Aorta (tissue), 5 donors: Measurements from ENCODE around the gene NINJ2. TPM values are rescaled to one million over a fixed set of nuclear protein-coding genes. Genes with fewer than 3 reads are reported as not detected.

ENCODE experiments used
- ATAC-seq: fragments of 200-7000 bp; cut with Tn5 transposase; one replicate; pipeline ENCODE4 v1.9.1; 2022; ENCODE audit warnings: moderate library complexity; ENCODE audit not compliant: low FRiP score
- DNase-seq, 2 donors: peaks; one replicate each; pipeline ENCODE4 v3.0.0-alpha.2; 2020
- H3K27ac ChIP-seq, 2 donors: one replicate each; pipeline ENCODE4 v1.5.1; 2013; ENCODE audit warnings: low read length in 2 of 2, mild to moderate bottlenecking in 2 of 2, moderate library complexity in 2 of 2, control low read depth in 1 of 2, inconsistent platforms in 1 of 2, low read depth in 1 of 2
- H3K27me3 ChIP-seq, 2 donors: one replicate each; pipeline ENCODE4 v1.6.1; 2013; ENCODE audit warnings: control low read depth in 1 of 2, low read length in 1 of 2, mild to moderate bottlenecking in 1 of 2, moderate library complexity in 1 of 2; ENCODE audit not compliant: insufficient read depth in 2 of 2, control insufficient read depth in 1 of 2
- H3K36me3 ChIP-seq, 2 donors: one replicate each; pipeline ENCODE4 v1.6.1; 2013; ENCODE audit warnings: control low read depth in 1 of 2, low read length in 1 of 2, mild to moderate bottlenecking in 1 of 2; ENCODE audit not compliant: insufficient read depth in 2 of 2, control insufficient read depth in 1 of 2
- H3K4me1 ChIP-seq, 2 donors: one replicate each; pipeline ENCODE4 v1.6.1; 2013; ENCODE audit warnings: low read length in 2 of 2, control low read depth in 1 of 2, mild to moderate bottlenecking in 1 of 2, moderate library complexity in 1 of 2; ENCODE audit not compliant: insufficient read depth in 2 of 2, control insufficient read depth in 1 of 2
- H3K4me3 ChIP-seq, 2 donors: one replicate each; pipeline ENCODE4 v1.5.1; 2013; ENCODE audit warnings: low read length in 2 of 2, control low read depth in 1 of 2, mild to moderate bottlenecking in 1 of 2
- H3K9me3 ChIP-seq: one replicate; pipeline ENCODE4 v1.6.1; 2013; ENCODE audit warnings: mild to moderate bottlenecking, low read length; ENCODE audit not compliant: control insufficient read depth
- WGBS, 2 donors: extraction: QIAGEN DNeasy Blood & Tissue Kit; methylation state at CpG; one replicate each; pipeline ENCODE4 v1.1.7; 2013; 5-methylcytosine and 5-hydroxymethylcytosine counted together
- intact Hi-C, 2 donors: fragments of 100-400 bp; cut with DNase I; formaldehyde crosslinking; loops; one replicate each; pipeline versions ENCODE4 v1.14.2 to v1.15.0; 2022
- polyA plus RNA-seq, 2 donors: library from polyadenylated mRNA; stranded (reverse); fragments of 200-250 nt; gene quantifications; one replicate each; pipeline ENCODE4 v1.2.3, GENCODE V29; 2013
- total RNA-seq, 2 donors: library from RNA; stranded (reverse); fragmentation: NEBNext Ultra II Directional; extraction: Animal tissue kit (Norgen Biotek cat#: 25700); gene quantifications; one replicate each; pipeline ENCODE4 v1.2.1, GENCODE V29; 2021
- donor health status: healthy with polysubstance abuse.
- donor health status: Bipolar disorder and iron deficiency.
- donor health status: DM: no; HTN: no; CAD: no.
- donor health status: DM: no; HTN: no; CAD: no.
- donor health status: DM: yes; HTN: yes; CAD: no.

The NINJ2 gene
- total and polyA plus RNA-seq, 4 donors: 0.95 to 11.2 (median 4.9) TPM

DNA sequence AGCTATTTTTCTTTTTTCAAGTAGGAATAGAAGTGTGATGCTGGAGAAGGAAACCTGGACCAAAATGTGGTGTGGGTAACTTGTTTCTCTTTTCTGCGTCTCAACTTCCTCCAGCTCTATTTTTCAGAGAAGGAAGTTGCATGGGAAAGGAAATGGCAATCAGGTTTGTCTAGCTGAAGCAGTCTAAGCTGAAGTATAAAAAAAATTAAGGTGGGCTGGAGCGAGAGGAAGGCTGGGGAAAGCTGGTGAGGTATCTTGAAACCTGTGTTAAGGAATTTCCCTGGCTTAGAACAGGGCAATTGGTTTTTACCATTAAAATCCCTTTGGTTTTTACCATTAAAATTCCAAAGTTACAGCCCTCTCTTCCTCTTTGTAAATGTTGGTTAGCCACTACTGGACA lies 34.2 kb upstream of the NINJ2 start:
- DNase-seq: no peak

DNA sequence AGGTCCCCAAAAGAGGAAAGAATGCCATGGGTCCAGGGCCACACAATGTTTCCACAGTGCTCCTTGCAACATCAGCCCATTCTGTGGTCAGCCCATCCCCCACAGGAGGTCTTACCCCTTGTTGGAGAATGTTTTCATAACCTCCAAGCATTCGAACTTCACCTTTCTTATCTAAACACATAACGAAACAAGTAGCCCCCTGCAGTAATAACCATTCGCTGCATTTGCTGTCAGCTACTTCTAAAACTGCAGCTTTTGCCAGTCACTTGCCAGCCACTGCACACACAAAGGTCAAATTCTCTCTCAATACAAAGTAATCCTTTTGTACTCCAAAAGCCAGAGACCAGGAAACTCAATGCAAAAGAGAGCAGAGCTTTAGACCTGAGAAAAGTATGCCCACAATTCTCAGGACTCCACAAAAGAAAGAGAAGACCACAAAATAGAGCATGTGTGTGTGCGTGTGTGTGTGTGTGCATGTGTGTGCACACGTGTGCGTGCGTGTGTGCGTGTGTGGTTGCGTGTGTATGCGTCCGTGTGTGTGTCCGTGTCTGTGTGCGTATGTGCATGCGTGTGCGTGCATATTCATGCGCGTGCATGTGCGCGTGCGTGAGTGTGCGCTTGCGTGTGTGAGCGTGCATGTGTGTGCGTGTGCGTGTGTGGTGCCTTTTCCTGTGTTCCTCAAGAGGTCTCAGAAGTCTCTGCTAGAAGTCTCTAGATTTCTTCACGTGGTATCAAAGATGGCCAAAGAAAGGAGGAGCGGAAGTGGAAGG lies 31.7 kb upstream of the NINJ2 start:
- DNase-seq (no peak), ATAC-seq (no peak)
- intact Hi-C loops: no loop called here

More for the DNA sequence above, 34.2 kb upstream of the NINJ2 start:
- Histone ChIP-seq H3K4me3 (no peak overlapping the region), H3K36me3 (no peaks in the 10 kb centered on the region), H3K9me3 (no peaks in the 10 kb centered on the region), H3K4me1 (no peaks in the 10 kb centered on the region), H3K27me3 (no peaks in the 10 kb centered on the region), H3K27ac (no peak overlapping the region)
- ATAC-seq: no peak
- 93% methylated on average over 2 of the region's 2 CpGs for WGBS, 2 donors
- intact Hi-C loops: no loop called here

DNA sequence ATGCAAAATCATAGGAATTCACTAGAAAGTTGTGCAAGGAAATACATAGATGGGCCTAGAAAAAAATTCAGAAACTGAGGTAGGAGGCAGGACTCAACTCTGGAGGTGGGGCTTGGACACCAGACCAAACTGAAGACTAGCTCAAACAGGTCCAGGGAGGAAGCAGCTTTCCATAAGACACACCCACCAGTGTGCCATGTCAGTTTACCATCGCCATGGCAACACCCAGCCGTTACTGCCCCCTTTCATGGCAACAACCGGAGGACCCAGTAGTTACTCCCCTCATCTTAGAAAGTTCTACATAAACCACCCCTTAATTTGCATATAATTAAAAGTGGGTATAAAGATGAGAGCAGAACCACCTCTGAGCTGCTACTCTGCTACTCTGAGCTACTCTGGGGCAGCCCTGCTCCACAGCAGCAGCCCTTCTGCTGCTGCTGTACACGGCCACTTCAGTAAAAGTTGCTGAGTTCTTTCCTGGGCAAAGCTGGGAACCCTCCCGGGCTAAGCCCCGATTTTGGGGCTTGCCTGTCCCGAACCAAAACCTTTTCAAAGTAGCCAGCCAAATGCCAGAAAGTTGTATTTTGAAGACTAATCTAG lies 30.8 kb upstream of the NINJ2 start:
- Histone ChIP-seq H3K9me3 (no peaks in the 10 kb centered on the region), H3K4me3 (no peak overlapping the region), H3K27ac (no peak overlapping the region), H3K36me3 (no peaks in the 10 kb centered on the region), H3K4me1 (no peaks in the 10 kb centered on the region), H3K27me3 (no peaks in the 10 kb centered on the region)
- WGBS, 2 donors: 91 to 93% methylated on average over 7 of the region's 7 CpGs
- intact Hi-C loops: no loop called here
- DNase-seq (no peak), ATAC-seq (no peak)

More for the DNA sequence above, 31.7 kb upstream of the NINJ2 start:
- no peak overlapping the region for H3K27ac ChIP-seq
- H3K36me3 ChIP-seq: no peaks in the 10 kb centered on the region
- H3K9me3 ChIP-seq: no peaks in the 10 kb centered on the region
- no peaks in the 10 kb centered on the region for H3K27me3 ChIP-seq
- no peaks in the 10 kb centered on the region for H3K4me1 ChIP-seq
- 89 to 92% methylated on average over 27 of the region's 27 CpGs for WGBS, 2 donors
- H3K4me3 ChIP-seq: no peak overlapping the region

DNA sequence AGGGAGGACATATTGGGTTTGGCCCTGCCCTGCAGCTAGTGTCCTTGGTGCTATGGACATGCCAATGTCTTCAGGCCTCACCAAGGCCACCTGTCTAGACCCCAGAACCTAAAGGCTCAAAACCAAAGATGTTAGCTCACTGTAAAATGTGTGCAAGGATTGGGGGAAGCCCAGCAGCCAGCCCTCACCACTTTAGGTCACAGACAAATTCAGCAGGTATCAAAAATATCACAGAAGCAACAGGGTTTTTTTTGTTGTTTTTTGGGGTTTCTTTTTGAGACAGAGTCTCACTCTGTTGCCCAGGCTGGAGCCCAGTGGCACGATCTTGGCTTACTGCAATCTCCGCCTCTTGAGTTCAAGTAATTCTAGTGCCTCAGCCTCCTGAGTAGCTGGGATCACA lies 29.0 kb upstream of the NINJ2 start:
- H3K27ac ChIP-seq: no peak overlapping the region

DNA sequence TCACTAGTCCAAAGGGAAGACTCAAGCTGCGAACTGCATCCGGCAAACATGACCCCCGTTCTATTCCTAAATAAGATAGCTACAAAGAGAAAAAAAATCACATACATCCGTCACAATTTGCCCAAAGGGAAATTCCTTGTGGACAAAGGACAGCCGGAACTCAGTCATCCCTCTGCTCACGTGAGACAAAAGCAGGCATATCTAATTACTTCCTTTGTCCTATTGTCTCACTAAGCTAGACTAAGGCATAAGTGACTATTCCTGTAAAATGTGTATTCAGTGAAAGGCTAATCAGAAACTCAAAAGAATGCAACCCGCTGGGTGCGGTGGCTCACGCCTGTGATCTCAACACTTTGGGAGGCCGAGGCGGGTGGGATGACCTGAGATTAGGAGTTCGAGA lies 27.2 kb upstream of the NINJ2 start:
- Histone ChIP-seq H3K27ac (no peak overlapping the region), H3K9me3 (no peaks in the 10 kb centered on the region), H3K4me3 (no peak overlapping the region), H3K36me3 (no peaks in the 10 kb centered on the region), H3K4me1 (no peaks in the 10 kb centered on the region), H3K27me3 (no peaks in the 10 kb centered on the region)
- DNase-seq: no peak
- ATAC-seq: no peak
- 88 to 95% methylated on average over 12 of the region's 12 CpGs for WGBS, 2 donors
- intact Hi-C loops: no loop called here

More for the DNA sequence above, 29.0 kb upstream of the NINJ2 start:
- H3K9me3 ChIP-seq: no peaks in the 10 kb centered on the region
- H3K36me3 ChIP-seq: no peaks in the 10 kb centered on the region
- H3K4me1 ChIP-seq: no peaks in the 10 kb centered on the region
- 70 to 93% methylated on average over 2 of the region's 2 CpGs for WGBS, 2 donors
- DNase-seq (no peak), ATAC-seq (no peak)
- H3K4me3 ChIP-seq: no peak overlapping the region
- intact Hi-C loops: no loop called here
- H3K27me3 ChIP-seq: no peaks in the 10 kb centered on the region

DNA sequence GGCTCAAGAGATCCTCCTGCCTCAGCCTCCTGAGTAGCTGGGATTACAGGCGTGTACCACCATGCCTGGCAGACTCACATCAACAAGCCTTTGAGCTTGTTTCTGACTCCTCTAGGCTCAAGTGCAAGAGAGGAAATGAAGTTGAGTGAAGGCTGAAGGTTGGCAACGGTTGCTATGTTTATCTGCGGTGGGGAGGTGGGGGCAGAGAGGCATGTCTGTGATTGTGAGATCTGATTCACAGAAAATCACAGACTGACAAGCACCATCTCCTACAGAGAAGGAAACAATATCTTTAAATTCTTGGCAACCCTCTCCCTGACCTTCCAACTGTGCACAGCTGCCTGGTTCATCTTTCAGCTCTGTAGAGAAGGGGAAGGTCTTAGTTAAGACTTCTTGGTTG lies 22.1 kb upstream of the NINJ2 start:
- intact Hi-C loops: no loop called here
- H3K9me3 ChIP-seq: peaks cover 2% of the 10 kb centered on the region
- H3K27ac ChIP-seq: no peak overlapping the region
- DNase-seq (no peak), ATAC-seq (no peak)
- WGBS, 2 donors: 34 to 53% methylated on average over 3 of the region's 3 CpGs
- no peaks in the 10 kb centered on the region for H3K27me3 ChIP-seq
- H3K4me3 ChIP-seq: no peak overlapping the region
- H3K36me3 ChIP-seq: no peaks in the 10 kb centered on the region
- H3K4me1 ChIP-seq: no peaks in the 10 kb centered on the region

DNA sequence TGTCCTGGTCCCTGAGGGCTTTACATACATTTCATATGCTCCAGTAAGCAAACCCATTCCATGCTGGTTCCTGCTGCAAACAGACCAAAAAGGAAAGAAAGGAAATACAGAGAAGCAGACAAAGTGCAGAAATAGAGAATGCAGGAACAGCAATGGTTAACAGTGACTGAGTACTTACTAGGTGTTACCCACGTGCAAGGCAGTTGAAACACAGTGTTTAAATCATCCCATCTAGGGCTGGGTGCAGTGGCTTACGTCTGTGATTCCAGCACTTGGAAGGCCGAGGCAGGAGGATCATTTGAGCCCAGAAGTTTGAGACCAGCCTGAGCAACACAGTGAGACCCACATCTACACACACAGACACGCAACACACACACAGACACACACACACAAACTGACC lies 21.2 kb upstream of the NINJ2 start:
- H3K9me3 ChIP-seq: peaks cover 2% of the 10 kb centered on the region
- DNase-seq (no peak), ATAC-seq (no peak)
- H3K36me3 ChIP-seq: no peaks in the 10 kb centered on the region
- H3K27ac ChIP-seq: no peak overlapping the region
- intact Hi-C loops: no loop called here
- no peak overlapping the region for H3K4me3 ChIP-seq
- H3K27me3 ChIP-seq: no peaks in the 10 kb centered on the region
- WGBS, 2 donors: 78 to 81% methylated on average over 4 of the region's 4 CpGs
- no peaks in the 10 kb centered on the region for H3K4me1 ChIP-seq

DNA sequence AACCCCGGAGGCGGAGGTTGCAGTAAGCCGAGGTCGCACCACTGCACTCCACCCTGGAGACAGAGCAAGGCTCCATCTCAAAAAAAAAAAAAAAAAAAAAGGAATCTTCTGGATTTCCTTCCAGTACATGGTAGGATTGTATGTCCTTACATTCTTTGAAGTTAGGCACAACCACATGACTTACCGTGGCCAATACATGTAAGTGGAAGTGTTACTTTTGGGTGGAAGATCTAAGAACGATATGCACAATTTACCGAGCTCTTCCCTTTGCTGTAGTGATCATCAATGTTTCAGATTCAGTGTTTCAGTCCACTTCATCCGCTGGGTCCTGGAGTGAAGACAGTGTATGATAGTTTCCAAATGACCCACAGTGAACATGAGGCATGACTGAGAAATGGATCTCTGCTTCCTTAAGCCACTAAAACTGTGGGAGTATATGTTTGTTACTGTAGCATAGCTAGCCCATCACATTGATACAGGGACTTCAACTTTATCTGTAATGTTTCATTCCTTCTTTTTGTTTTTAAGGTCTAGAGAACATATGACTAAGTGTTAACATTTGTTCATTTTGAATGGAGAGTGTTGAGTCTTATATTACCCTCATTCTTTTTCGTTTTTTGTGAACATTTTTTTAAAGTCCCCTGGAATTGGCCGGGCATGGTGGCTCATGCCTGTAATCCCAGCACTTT lies 18.5 kb upstream of the NINJ2 start:
- ATAC-seq: no peak

More for the DNA sequence above, 18.5 kb upstream of the NINJ2 start:
- peaks cover 2% of the 10 kb centered on the region for H3K9me3 ChIP-seq
- DNase-seq: no peak
- 89 to 95% methylated on average over 10 of the region's 10 CpGs for WGBS, 2 donors
- H3K4me3 ChIP-seq: no peak overlapping the region
- H3K27me3 ChIP-seq: no peaks in the 10 kb centered on the region
- no peak overlapping the region for H3K27ac ChIP-seq
- no peaks in the 10 kb centered on the region for H3K4me1 ChIP-seq
- no peaks in the 10 kb centered on the region for H3K36me3 ChIP-seq
- intact Hi-C loops: no loop called here
